ENCODE measurements around the gene BACH2. TPM values are rescaled to one million over a fixed set of nuclear protein-coding genes. Genes with fewer than 3 reads are reported as not detected.

BACH2 gene
- total and polyA plus RNA-seq, 2 donors = 0.90 to 7.5 TPM

DNA sequence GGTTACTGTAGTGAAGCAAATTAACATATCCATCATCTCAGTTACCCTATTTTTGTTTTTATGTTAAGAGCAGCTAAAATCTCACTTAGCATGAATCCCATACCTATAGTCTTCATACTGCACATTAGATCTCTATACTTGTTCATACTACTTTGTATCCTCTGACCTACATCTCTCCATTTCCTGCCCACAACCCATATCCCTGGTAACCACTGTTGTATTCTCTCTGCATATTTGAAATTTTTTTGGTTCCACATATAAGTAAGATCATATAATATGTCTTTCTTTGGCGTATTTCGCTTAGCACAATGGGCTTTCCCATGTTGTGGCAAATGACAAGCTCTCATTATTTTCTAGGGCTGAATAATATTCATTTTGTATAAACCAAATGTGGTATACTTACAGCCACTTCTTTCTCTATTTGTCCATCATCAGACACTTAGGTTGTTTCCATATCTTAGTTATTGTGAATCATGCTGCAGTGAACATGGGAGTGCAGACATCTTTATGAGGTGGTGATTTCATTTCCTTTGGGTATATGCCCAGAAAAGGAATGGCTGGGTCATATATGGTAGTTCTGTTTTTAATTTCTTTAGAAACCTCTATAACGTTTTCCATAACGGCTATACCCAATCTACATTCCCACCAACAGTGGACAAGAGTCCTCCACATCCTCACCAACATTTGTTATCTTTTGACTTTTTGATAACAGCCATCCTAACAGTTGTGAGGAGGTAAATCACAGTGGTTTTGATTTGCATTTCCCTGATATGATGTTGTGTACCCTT lies 39.8 kb downstream of the BACH2 start:
- no peaks in the 10 kb centered on the region for H3K36me3 ChIP-seq (ENCODE audit: insufficient read depth)
- no peak for DNase-seq (ENCODE audit: extremely low spot score)
- H3K27ac ChIP-seq (ENCODE audit: low read depth) = no peak overlapping the region
- H3K4me1 ChIP-seq (ENCODE audit: insufficient read depth) = no peaks in the 10 kb centered on the region
- 69% methylated on average over 4 of the region's 4 CpGs for WGBS
- no peak overlapping the region for H3K4me3 ChIP-seq (ENCODE audit: low read depth, low read length)

DNA sequence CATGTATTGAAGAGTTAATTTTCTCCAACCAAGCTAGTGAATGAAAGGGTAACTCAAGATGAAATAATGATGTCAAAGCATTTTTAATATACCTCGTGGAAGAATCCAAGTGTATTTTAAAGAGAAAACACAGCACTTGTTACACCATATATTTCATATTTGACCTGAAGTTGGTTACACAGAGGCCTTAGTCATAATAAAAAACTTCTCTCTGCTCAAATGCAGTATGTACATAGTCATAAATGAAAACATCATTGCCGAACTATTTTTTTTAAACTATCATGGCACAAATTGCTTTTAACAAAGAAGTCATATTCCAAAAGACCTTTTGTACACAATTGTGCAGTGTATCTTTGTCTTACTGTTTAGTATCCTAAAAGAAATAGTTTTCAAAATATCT lies 43.0 kb downstream of the BACH2 start:
- no peak for DNase-seq (ENCODE audit: extremely low spot score)
- H3K36me3 ChIP-seq (ENCODE audit: insufficient read depth) = no peaks in the 10 kb centered on the region
- no peak overlapping the region for H3K4me3 ChIP-seq (ENCODE audit: low read depth, low read length)
- WGBS = 88% methylated on average over 2 of the region's 2 CpGs
- no peaks in the 10 kb centered on the region for H3K4me1 ChIP-seq (ENCODE audit: insufficient read depth)
- H3K27ac ChIP-seq (ENCODE audit: low read depth) = no peak overlapping the region

DNA sequence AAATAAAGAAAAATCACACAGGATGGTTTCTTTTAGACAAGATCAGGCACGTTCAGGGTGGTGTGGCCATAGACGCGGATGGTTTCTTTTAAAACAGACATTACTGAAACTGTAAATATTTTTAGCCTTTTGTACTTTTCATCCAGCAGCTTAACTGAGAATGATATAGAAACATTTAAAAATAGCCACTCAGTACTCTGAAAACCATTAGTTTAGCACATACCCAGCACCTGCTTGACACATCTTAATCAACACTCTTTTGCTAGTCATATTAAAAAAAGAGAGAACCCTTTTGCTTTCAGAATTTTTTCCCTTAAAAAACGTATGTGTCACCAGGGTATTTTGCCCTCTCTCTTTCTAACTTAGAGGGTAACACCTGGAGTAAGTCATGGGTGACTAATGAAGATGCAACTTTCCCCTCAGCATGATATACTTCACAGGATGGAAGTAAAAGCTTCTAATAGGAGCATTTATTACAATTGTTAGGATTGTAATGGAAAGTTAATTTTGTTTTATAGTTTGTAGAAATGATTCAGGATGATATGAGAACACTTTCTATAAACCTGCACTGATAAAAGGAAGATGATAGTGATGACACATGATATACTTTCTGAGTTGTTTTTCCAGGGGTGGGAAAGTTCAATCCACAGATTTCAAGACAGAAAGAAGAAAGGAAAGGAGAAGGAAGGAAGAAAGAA lies 45.2 kb downstream of the BACH2 start:
- DNase-seq (ENCODE audit: extremely low spot score) = no peak
- Histone ChIP-seq H3K27ac (ENCODE audit: low read depth) (no peak overlapping the region), H3K36me3 (ENCODE audit: insufficient read depth) (no peaks in the 10 kb centered on the region), H3K4me1 (ENCODE audit: insufficient read depth) (no peaks in the 10 kb centered on the region), H3K4me3 (ENCODE audit: low read depth, low read length) (no peak overlapping the region)
- WGBS = 78% methylated on average over 4 of the region's 4 CpGs

DNA sequence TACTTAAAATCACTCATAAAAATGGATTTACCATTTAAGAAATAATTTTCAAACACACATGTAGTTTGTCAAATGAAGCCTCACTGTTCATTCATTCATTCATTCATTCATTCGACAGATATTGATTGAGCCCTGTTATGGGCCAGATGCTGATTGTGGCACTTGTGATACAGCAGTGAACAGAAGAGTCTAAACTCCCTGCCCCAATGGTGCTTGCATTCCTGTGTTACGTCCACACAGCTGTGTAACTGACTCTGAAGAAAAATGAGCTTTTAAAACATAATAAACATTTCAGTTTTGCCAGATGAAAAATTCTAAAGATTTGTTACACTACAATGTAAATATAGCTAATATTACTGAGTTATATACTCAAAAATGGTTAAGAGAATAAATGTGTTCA lies 46.2 kb downstream of the BACH2 start:
- WGBS = 93% methylated on average over 2 of the region's 2 CpGs
- no peaks in the 10 kb centered on the region for H3K4me1 ChIP-seq (ENCODE audit: insufficient read depth)
- DNase-seq (ENCODE audit: extremely low spot score) = no peak
- H3K4me3 ChIP-seq (ENCODE audit: low read depth, low read length) = no peak overlapping the region
- H3K27ac ChIP-seq (ENCODE audit: low read depth) = no peak overlapping the region
- no peaks in the 10 kb centered on the region for H3K36me3 ChIP-seq (ENCODE audit: insufficient read depth)

DNA sequence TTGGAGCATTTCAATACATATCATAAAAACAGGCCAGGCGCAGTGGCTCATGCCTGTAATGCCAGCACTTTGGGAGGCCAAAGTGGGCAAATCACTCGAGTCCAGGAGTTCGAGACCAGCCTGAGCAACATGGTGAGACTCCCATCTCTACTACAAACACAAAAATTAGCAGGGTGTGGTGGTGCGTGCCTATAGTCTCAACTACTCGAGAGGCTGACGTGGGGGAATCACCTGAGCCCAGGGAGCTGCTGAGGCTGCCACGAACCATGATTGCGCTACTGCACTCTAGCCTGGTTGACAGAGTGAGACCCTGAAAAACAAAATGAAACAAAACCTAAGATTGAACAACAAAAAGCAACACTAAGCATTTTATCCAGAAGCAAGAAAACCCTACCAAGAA lies 47.2 kb downstream of the BACH2 start:
- Histone ChIP-seq H3K36me3 (ENCODE audit: insufficient read depth) (no peaks in the 10 kb centered on the region), H3K4me1 (ENCODE audit: insufficient read depth) (no peaks in the 10 kb centered on the region), H3K27ac (ENCODE audit: low read depth) (no peak overlapping the region), H3K4me3 (ENCODE audit: low read depth, low read length) (no peak overlapping the region)
- 97% methylated on average over 8 of the region's 8 CpGs for WGBS
- no peak for DNase-seq (ENCODE audit: extremely low spot score)

DNA sequence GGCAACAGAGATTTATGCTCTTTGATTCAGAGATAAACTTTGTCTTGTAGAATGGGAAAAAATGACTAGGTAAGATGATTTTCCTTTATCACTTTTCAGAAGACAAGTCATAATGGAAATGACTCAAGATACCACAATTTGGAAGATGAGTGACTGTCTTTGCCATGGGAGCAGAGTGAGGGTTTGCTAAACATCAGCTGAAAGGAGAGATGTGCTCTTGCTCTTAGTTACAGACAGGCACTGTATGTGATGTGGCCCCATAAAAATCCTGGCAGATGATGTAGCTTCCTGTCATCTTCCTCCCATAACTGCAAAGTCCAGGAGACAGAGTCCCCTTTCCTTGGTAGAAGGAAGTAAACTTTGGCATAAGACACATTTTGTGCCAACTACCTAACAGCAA lies 47.6 kb downstream of the BACH2 start:
- Histone ChIP-seq H3K4me3 (ENCODE audit: low read depth, low read length) (no peak overlapping the region), H3K27ac (ENCODE audit: low read depth) (no peak overlapping the region), H3K36me3 (ENCODE audit: insufficient read depth) (no peaks in the 10 kb centered on the region), H3K4me1 (ENCODE audit: insufficient read depth) (no peaks in the 10 kb centered on the region)
- no peak for DNase-seq (ENCODE audit: extremely low spot score)

DNA sequence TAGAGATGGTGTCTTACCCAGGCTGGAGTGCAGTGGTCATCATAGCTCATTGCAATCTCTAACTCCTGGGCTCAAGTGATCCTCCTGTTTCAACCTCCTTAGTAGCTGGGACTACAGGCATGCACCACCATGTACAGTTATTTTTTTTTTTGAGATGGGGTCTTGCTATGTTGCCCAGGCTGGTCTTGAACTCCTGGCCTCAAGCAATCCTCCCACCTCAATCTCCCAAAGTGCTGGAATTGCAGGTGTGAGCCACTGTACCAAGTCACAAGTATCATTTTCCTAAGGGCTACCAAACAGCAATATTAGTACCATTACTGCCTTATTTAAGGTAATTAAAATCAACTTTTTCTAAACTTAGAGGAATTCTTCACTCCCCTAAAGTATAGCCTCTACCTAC lies 49.4 kb downstream of the BACH2 start:
- Histone ChIP-seq H3K36me3 (ENCODE audit: insufficient read depth) (no peaks in the 10 kb centered on the region), H3K27ac (ENCODE audit: low read depth) (no peak overlapping the region), H3K4me1 (ENCODE audit: insufficient read depth) (no peaks in the 10 kb centered on the region), H3K4me3 (ENCODE audit: low read depth, low read length) (no peak overlapping the region)
- no peak for DNase-seq (ENCODE audit: extremely low spot score)

DNA sequence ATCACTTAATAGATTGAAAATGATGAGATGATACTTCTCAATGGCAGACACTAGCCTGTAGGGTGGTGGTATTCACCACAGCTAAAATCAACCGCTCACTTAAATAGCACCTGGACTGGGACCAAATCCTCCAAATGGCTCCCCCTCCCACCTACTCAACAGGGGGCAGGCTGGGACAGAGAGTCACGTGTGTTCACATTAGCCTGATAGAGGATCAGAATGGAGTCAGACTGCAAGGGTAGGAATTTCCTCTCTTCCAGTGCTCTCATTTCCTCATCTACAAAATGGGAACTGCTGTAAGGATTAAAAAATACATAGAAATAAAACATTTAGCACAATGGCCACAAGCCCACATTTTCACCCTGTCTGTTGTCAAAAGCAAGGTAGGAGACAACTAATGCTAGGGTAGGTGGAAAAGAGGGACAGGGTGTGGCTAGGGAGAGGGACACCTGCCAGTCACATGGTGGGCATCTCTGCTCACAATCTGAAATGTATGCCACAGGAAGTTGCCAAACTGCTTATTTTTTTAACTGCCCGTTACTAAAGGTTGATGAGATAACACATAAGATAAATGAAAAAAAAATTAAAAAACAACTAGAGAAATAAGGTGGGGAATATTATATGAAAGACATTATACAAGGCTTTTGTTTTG lies 55.3 kb downstream of the BACH2 start:
- H3K4me3 ChIP-seq (ENCODE audit: low read depth, low read length) = no peak overlapping the region
- no peaks in the 10 kb centered on the region for H3K4me1 ChIP-seq (ENCODE audit: insufficient read depth)
- DNase-seq (ENCODE audit: extremely low spot score) = no peak
- 80% methylated on average over 3 of the region's 3 CpGs for WGBS
- H3K36me3 ChIP-seq (ENCODE audit: insufficient read depth) = no peaks in the 10 kb centered on the region
- no peak overlapping the region for H3K27ac ChIP-seq (ENCODE audit: low read depth)

DNA sequence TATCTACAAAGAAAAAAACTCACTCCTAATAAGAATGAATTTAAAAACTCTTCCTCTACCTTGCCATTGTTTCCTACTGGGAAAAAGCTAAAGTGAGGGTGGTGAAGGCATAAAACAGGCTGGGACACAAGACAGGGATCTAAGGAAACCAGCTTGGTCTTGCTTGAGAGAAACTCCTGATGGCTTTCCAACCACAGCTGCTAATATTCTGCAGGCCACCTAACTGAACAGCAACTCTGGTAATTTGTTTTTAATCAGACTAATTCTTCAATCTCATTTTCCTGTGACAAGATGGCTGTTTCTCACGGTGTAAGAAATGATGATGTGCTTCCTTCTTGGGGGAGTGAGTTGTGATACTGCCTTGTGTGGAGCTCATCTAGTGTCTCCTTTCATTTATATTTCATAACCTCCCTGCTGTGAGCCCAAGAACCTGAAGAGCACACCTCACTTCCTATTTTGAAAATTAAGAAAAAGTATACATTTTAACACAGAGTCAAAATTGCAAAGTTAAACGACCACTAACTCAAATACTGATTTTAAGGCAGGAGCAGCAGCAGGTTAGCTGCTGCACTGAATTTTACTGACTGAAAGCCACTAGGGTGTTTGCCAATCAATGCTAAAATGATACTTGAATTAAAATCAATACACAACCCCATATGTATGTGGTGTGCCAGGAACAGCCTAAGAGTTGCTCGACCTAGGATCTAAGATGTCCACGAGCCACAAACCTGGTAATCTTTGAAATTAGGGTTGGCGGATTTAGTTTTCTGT lies 58.0 kb downstream of the BACH2 start:
- no peak overlapping the region for H3K4me3 ChIP-seq (ENCODE audit: low read depth, low read length)
- WGBS = 75% methylated on average over 5 of the region's 5 CpGs
- no peak overlapping the region for H3K27ac ChIP-seq (ENCODE audit: low read depth)
- DNase-seq (ENCODE audit: extremely low spot score) = no peak
- H3K36me3 ChIP-seq (ENCODE audit: insufficient read depth) = no peaks in the 10 kb centered on the region
- no peaks in the 10 kb centered on the region for H3K4me1 ChIP-seq (ENCODE audit: insufficient read depth)

DNA sequence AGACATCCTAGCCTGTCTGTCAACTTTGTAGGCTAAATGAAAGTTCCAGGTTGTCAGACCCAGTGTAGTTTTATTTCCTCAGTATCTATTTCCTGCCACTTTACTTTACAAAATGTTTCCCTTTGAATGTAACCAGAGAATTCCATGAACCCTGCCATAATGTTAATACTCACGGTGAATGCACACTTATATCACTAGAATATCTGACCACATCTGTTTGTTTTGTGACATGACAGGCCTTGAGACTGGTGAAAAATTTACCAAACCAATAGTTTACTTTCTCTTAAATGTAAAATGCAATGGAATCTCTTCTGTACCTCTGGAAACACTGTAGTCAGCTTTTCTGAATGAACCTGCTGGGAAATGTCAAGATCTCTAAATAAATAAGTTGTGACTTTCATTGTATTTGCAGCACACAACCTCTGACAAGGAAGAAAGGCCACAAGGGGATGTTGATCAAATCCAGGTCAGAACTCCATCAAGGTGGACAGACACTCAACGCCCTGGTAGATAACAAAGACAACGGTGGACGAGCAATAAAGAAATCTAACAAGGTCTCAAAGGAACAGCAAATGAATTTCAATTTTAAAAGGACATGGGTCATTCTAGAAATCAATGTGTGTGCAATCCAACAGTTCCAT lies 59.2 kb downstream of the BACH2 start:
- Histone ChIP-seq H3K4me3 (ENCODE audit: low read depth, low read length) (no peak overlapping the region), H3K27ac (ENCODE audit: low read depth) (no peak overlapping the region), H3K4me1 (ENCODE audit: insufficient read depth) (no peaks in the 10 kb centered on the region), H3K36me3 (ENCODE audit: insufficient read depth) (no peaks in the 10 kb centered on the region)
- no peak for DNase-seq (ENCODE audit: extremely low spot score)
- WGBS = 88% methylated on average over 4 of the region's 4 CpGs

DNA sequence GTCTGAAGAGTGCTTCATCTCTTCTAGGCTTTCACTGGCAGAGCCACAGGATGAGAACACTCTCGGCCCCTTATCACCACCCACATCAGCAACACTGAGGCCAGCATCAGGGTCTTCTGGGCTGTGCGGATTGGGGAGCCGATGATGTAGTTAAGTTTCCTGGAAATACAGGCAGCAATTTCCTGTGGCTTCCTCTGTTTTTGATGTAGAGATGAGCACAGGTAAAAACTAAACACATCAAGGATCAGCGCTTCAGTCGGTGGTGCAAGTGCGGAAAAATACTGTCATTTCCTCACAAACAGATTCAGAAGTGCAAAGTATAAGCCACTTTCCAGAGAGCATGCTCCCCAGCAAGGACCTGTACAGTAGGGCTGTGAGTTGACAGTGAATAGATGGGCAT lies 62.6 kb downstream of the BACH2 start:
- 88% methylated on average over 6 of the region's 6 CpGs for WGBS
- no peak overlapping the region for H3K27ac ChIP-seq (ENCODE audit: low read depth)
- no peak for DNase-seq (ENCODE audit: extremely low spot score)
- no peak overlapping the region for H3K4me3 ChIP-seq (ENCODE audit: low read depth, low read length)
- no peaks in the 10 kb centered on the region for H3K4me1 ChIP-seq (ENCODE audit: insufficient read depth)
- no peaks in the 10 kb centered on the region for H3K36me3 ChIP-seq (ENCODE audit: insufficient read depth)

DNA sequence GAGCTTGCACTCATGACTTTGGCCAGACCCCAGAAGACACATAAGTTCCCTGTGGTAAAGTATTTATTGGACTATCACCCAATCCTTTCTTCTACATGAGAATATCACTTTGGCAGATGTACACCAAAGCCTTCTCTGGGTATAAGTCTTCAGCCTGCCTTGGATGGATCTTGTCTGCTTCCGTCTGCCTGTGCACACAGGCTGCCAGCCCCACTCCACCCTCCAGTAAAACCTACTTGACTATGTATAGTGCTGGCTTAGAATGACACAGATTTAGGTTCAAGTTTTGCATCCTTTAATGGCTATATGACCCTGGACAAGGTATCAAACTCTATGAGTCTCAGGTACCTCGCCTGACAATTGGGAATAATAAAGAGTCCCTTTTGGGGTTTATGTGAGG lies 63.4 kb downstream of the BACH2 start:
- Histone ChIP-seq H3K4me1 (ENCODE audit: insufficient read depth) (no peaks in the 10 kb centered on the region), H3K36me3 (ENCODE audit: insufficient read depth) (no peaks in the 10 kb centered on the region), H3K4me3 (ENCODE audit: low read depth, low read length) (no peak overlapping the region), H3K27ac (ENCODE audit: low read depth) (no peak overlapping the region)
- DNase-seq (ENCODE audit: extremely low spot score) = no peak
- 94% methylated on average over 2 of the region's 2 CpGs for whole genome bisulfite sequencing

DNA sequence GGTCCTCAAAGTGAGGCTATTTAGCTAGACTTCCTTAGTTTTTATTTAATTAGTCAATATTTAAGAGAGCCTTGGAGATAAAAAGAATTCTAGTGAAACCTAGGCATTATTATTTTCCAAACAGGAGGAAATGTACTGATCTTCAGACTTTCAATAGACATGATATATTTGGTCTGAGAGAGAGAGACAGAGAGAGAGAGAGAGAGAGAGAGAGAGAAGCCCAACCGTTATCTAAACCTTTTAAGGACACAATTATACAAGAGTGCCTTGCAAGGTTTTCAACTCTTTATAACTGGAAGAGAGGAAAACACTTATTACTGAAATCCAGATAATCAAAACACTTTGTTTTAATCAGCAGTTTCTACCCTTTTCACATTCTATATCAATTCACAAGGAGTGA lies 64.8 kb downstream of the BACH2 start:
- DNase-seq (ENCODE audit: extremely low spot score) = no peak
- Histone ChIP-seq H3K27ac (ENCODE audit: low read depth) (no peak overlapping the region), H3K4me3 (ENCODE audit: low read depth, low read length) (no peak overlapping the region), H3K4me1 (ENCODE audit: insufficient read depth) (no peaks in the 10 kb centered on the region), H3K36me3 (ENCODE audit: insufficient read depth) (no peaks in the 10 kb centered on the region)
- 67% methylated on average over 1 of the region's 1 CpG for WGBS
